Muscle layer of duodenum (tissue), 2 donors: ENCODE results near the gene GLYATL1B.
"Not testable (repeated sequence)": the region's sequence is repeated elsewhere in the genome, so short reads cannot be mapped to it uniquely, and the experiment has no call there.

Experiments
- H3K27ac ChIP-seq: one replicate; pipeline ENCODE4 v1.7.0; 2013; ENCODE audit warnings: mild to moderate bottlenecking, low read length
- H3K27me3 ChIP-seq: one replicate; pipeline ENCODE4 v1.7.0; 2013; ENCODE audit warnings: low read depth, mild to moderate bottlenecking, control low read depth, low read length
- H3K36me3 ChIP-seq, 2 donors: one replicate each; pipeline ENCODE4 v1.7.0; 2013; ENCODE audit warnings: low read length in 2 of 2, control low read depth in 1 of 2, mild to moderate bottlenecking in 1 of 2; ENCODE audit not compliant: insufficient read depth in 2 of 2, control insufficient read depth in 1 of 2
- H3K4me1 ChIP-seq, 2 donors: one replicate each; pipeline ENCODE4 v1.7.0; 2013; ENCODE audit warnings: low read length in 2 of 2, mild to moderate bottlenecking in 2 of 2, control low read depth in 1 of 2, moderate library complexity in 1 of 2; ENCODE audit not compliant: insufficient read depth in 2 of 2, control insufficient read depth in 1 of 2
- H3K4me3 ChIP-seq, 2 donors: one replicate each; pipeline ENCODE4 v1.7.0; 2013; ENCODE audit warnings: low read length in 2 of 2, low read depth in 1 of 2, mild to moderate bottlenecking in 1 of 2
- H3K9me3 ChIP-seq, 2 donors: one replicate each; pipeline ENCODE4 v1.7.0; 2013; ENCODE audit warnings: low read length in 2 of 2, control low read depth in 1 of 2, mild to moderate bottlenecking in 1 of 2; ENCODE audit not compliant: control insufficient read depth in 1 of 2
- donor health status: healthy.

The GLYATL1B gene

GRCh38 chr11:59086007-59086406 lies at the start of gene GLYATL1B:
Gene GLYATL1B (plus strand): TSS chr11:59086307. CDS start chr11:59086307, 0 bp downstream.
- H3K27ac ChIP-seq, H3K27me3 ChIP-seq, H3K4me1 ChIP-seq, H3K4me3 ChIP-seq, H3K36me3 ChIP-seq, H3K9me3 ChIP-seq: not testable (repeated sequence)

GRCh38 chr11:59036542-59036941 lies 49.6 kb upstream of the GLYATL1B start:
- not testable (repeated sequence) for H3K4me1 ChIP-seq, H3K27ac ChIP-seq, H3K9me3 ChIP-seq, H3K4me3 ChIP-seq, H3K27me3 ChIP-seq, H3K36me3 ChIP-seq

- not testable (repeated sequence) for H3K4me3 ChIP-seq, H3K27ac ChIP-seq, H3K4me1 ChIP-seq, H3K27me3 ChIP-seq, H3K36me3 ChIP-seq, H3K9me3 ChIP-seq
Measured at GRCh38 chr11:59037434-59037833, 48.7 kb upstream of the GLYATL1B start.

- Histone ChIP-seq H3K27me3 (peaks cover 5% of the 10 kb centered on the region), H3K27ac (no peak overlapping the region), H3K9me3 (no peaks in the 10 kb centered on the region), H3K4me1 (no peaks in the 10 kb centered on the region), H3K4me3 (no peak overlapping the region), H3K36me3 (no peaks in the 10 kb centered on the region)
Measured at GRCh38 chr11:59040607-59041006, 45.5 kb upstream of the GLYATL1B start.

GRCh38 chr11:59051383-59051782 lies 34.7 kb upstream of the GLYATL1B start:
- H3K4me3 ChIP-seq, H3K36me3 ChIP-seq, H3K27me3 ChIP-seq, H3K9me3 ChIP-seq, H3K27ac ChIP-seq, H3K4me1 ChIP-seq: not testable (repeated sequence)

- not testable (repeated sequence) for H3K27me3 ChIP-seq, H3K36me3 ChIP-seq, H3K4me3 ChIP-seq, H3K27ac ChIP-seq, H3K4me1 ChIP-seq, H3K9me3 ChIP-seq
Measured at GRCh38 chr11:59052355-59052754, 33.8 kb upstream of the GLYATL1B start.

- H3K4me3 ChIP-seq: no peak overlapping the region
- no peak overlapping the region for H3K27ac ChIP-seq
- H3K4me1 ChIP-seq: peaks cover 0 to 3% of the 10 kb centered on the region in 2 donors
- no peaks in the 10 kb centered on the region for H3K36me3 ChIP-seq
- no peaks in the 10 kb centered on the region for H3K27me3 ChIP-seq
- H3K9me3 ChIP-seq: no peaks in the 10 kb centered on the region
Measured at GRCh38 chr11:59053387-59053786, 32.7 kb upstream of the GLYATL1B start.

GRCh38 chr11:59058120-59059033 lies 27.7 kb upstream of the GLYATL1B start:
- H3K36me3 ChIP-seq, H3K27ac ChIP-seq, H3K4me1 ChIP-seq, H3K9me3 ChIP-seq, H3K27me3 ChIP-seq: not testable (repeated sequence)
- H3K4me3 ChIP-seq: peak overlapping the region; percentile 37 to 46

- H3K27me3 ChIP-seq, H3K4me1 ChIP-seq, H3K4me3 ChIP-seq: not testable (repeated sequence)
Measured at GRCh38 chr11:59060096-59060495, 26.0 kb upstream of the GLYATL1B start.

GRCh38 chr11:59062602-59063529 lies 23.2 kb upstream of the GLYATL1B start:
- H3K9me3 ChIP-seq: no peaks in the 10 kb centered on the region
- no peaks in the 10 kb centered on the region for H3K36me3 ChIP-seq
- no peak overlapping the region for H3K27ac ChIP-seq
- no peak overlapping the region for H3K4me3 ChIP-seq
- H3K4me1 ChIP-seq: peaks cover 0 to 6% of the 10 kb centered on the region in 2 donors
- peaks cover 8% of the 10 kb centered on the region for H3K27me3 ChIP-seq

More at GRCh38 chr11:59060096-59060495, 26.0 kb upstream of the GLYATL1B start:
- not testable (repeated sequence) for H3K27ac ChIP-seq, H3K9me3 ChIP-seq, H3K36me3 ChIP-seq

- not testable (repeated sequence) for H3K36me3 ChIP-seq, H3K4me1 ChIP-seq, H3K27me3 ChIP-seq, H3K4me3 ChIP-seq, H3K9me3 ChIP-seq, H3K27ac ChIP-seq
Measured at GRCh38 chr11:59063996-59064727, 21.9 kb upstream of the GLYATL1B start.
